HepG2 (cell line): ENCODE data around the gene YTHDF1. TPM values are rescaled to one million over a fixed set of nuclear protein-coding genes. Genes with fewer than 3 reads are reported as not detected.

Source experiments
- ATF1 ChIP-seq: IDR thresholded peaks from 2 replicates; pipeline ENCODE4 v1.6.1; 2016; ENCODE audit warnings: mild to moderate bottlenecking, control low read depth
- BHLHE40 ChIP-seq: IDR thresholded peaks from 2 replicates; pipeline ENCODE4 v1.6.1; 2011; ENCODE audit warnings: low read length, improper control_type of control experiment
- EHMT2 ChIP-seq: fragments of 200-600 bp; sonication (generic); IDR thresholded peaks from 2 replicates; pipeline ENCODE4 v1.7.0; 2017; ENCODE audit warnings: antibody characterized with exemption, low read depth, low read length, borderline replicate concordance
- EP300 ChIP-seq, 3 experiments: sonication (generic) in 1 of 3; formaldehyde crosslinking in 1 of 3; IDR thresholded peaks; 2 replicates each; pipeline versions ENCODE4 v1.5.1 to v1.6.1; 2011 to 2020; ENCODE audit warnings: low read depth in 2 of 3, low read length in 2 of 3, borderline replicate concordance in 1 of 3, improper control_type of control experiment in 1 of 3, mild to moderate bottlenecking in 1 of 3, missing genetic modification reagents in 1 of 3, moderate library complexity in 1 of 3
- FOXJ3 ChIP-seq: sonication (generic); formaldehyde crosslinking; IDR thresholded peaks from 2 replicates; pipeline ENCODE4 v1.4.0; 2020; ENCODE audit warnings: missing genetic modification reagents, mild to moderate bottlenecking, borderline replicate concordance
- MBNL3 ChIP-seq: fragments of 250-450 bp; sonication (Bioruptor Pico); conservative IDR thresholded peaks from 2 replicates; pipeline ENCODE4 v1.8.0; 2022; ENCODE audit warnings: mild to moderate bottlenecking, inconsistent platforms
- MNT ChIP-seq: fragments of 450-650 bp; IDR thresholded peaks from 2 replicates; pipeline ENCODE4 v1.6.1; 2016
- SP5 ChIP-seq: IDR thresholded peaks from 2 replicates; pipeline ENCODE4 v1.6.1; 2016; ENCODE audit warnings: low read depth, borderline replicate concordance
- SYNCRIP ChIP-seq: fragments of 200-400 bp; formaldehyde crosslinking; IDR thresholded peaks from 2 replicates; pipeline ENCODE4 v1.6.1; 2018; ENCODE audit warnings: mild to moderate bottlenecking, low read depth, low read length; ENCODE audit not compliant: insufficient read depth
- TCF7L2 ChIP-seq: IDR thresholded peaks from 2 replicates; pipeline ENCODE4 v1.6.1; 2011; ENCODE audit warnings: mild to moderate bottlenecking, low read depth, low read length, moderate library complexity
- THRA ChIP-seq: sonication (generic); formaldehyde crosslinking; IDR thresholded peaks from 2 replicates; pipeline ENCODE4 v1.4.0; 2020; ENCODE audit warnings: missing genetic modification reagents, borderline replicate concordance
- TOE1 ChIP-seq: sonication (generic); formaldehyde crosslinking; IDR thresholded peaks from 2 replicates; pipeline ENCODE4 v1.4.0; 2020; ENCODE audit warnings: mild to moderate bottlenecking, missing genetic modification reagents
- ZBTB39 ChIP-seq: sonication (generic); formaldehyde crosslinking; IDR thresholded peaks from 2 replicates; pipeline ENCODE4 v1.5.0; 2020; ENCODE audit warnings: missing genetic modification reagents
- ZBTB40 ChIP-seq, 2 experiments: fragments of 450-650 bp in 1 of 2; sonication (generic) in 1 of 2; formaldehyde crosslinking in 1 of 2; IDR thresholded peaks; 2 replicates each; pipeline versions ENCODE4 v1.6.1 to v1.8.0; 2016 to 2022; ENCODE audit warnings: antibody characterized with exemption in 1 of 2, mild to moderate bottlenecking in 1 of 2, missing genetic modification reagents in 1 of 2
- ZNF720 ChIP-seq: sonication (generic); formaldehyde crosslinking; IDR thresholded peaks from 2 replicates; pipeline ENCODE4 v1.4.0; 2020; ENCODE audit warnings: missing genetic modification reagents
- polyA plus RNA-seq, 8 experiments: library from polyadenylated mRNA; depleted of rRNA in 3 of 8; stranded (reverse) in 7 of 8; unstranded in 1 of 8; fragments of >200 nt; fragmentation: Illumina TruSeq in 4 of 8; extraction: Trizol in 4 of 8; gene quantifications; 2 replicates each; pipeline versions ENCODE4 v1.2.1 to v1.2.3, GENCODE V29; 2011 to 2016; ENCODE audit warnings: low read depth in 4 of 8, missing spikeins in 1 of 8, mixed read lengths in 1 of 8; ENCODE audit not compliant: insufficient read depth in 1 of 8
- total RNA-seq, 5 experiments: library from RNA; depleted of rRNA; stranded (reverse); fragments of >200 nt; fragmentation: Illumina TruSeq; extraction: Trizol; gene quantifications; 2 replicates each; pipeline ENCODE4 v1.2.3, GENCODE V29; 2016; ENCODE audit warnings: low read depth in 1 of 5

The YTHDF1 gene
- total and polyA plus RNA-seq, 2 of the 13 experiments (the other 11 are each of a cell fraction or from before 2014, with no cell fraction given): 34.5 to 37.7 TPM

DNA sequence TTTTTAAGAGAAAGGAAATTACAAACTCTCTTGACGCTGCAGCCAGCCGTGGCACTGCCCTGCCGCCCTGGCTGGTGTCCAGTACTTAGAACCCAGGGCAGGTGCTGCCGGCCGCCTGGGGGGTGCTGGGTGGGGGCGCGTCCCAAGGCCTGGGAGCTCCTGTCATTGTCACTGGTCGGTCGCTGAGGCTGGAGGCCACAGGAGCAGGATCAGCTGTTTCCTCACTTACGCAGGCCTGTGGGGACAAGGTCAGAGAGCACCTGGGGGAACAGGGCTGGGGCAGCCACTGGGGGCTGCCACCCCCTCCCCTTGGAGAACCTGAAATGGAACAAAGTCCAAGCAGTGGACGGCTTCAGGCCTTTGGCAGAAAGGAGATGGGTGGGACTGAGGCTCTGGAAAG is 25.3 kb upstream of the YTHDF1 start (continued):
- TF ChIP-seq ZBTB39 (CRISPR knock-in tag) (no peak), ATF1 (CRISPR knock-in tag) (no peak), EP300 (IDR thresholded peaks at IDR 0.05; ENCODE audit: low read depth in 2 of 2, low read length in 2 of 2) (no peak), EP300 (CRISPR knock-in tag; IDR thresholded peaks at IDR 0.05; ENCODE audit: borderline replicate concordance) (no peak), SP5 (CRISPR knock-in tag) (no peak), ZBTB40 (IDR thresholded peaks at IDR 0.05) (no peak), ZBTB40 (CRISPR knock-in tag; IDR thresholded peaks at IDR 0.05) (no peak), EHMT2 (no peak), BHLHE40 (no peak), TCF7L2 (no peak), SYNCRIP (no peak), FOXJ3 (CRISPR knock-in tag) (no peak), MBNL3 (CRISPR knock-in tag) (no peak), MNT (no peak), THRA (peak; percentile 83; the same call in 1 of the 2 replicates), ZNF720 (CRISPR knock-in tag) (no peak), TOE1 (CRISPR knock-in tag) (no peak)
